ENCODE measurements around the gene MED12. TPM values are rescaled to one million over a fixed set of nuclear protein-coding genes. Genes with fewer than 3 reads are reported as not detected.

MED12 gene
- total RNA-seq, 1 experiment from 2014 or later, result 51.6 TPM

- H3K27me3 ChIP-seq (replicated peaks; ENCODE audit: insufficient read depth, low read depth, low read length, poor library complexity), result no peaks in the 10 kb centered on the region
- no peaks in the 10 kb centered on the region for H3K9me3 ChIP-seq (ENCODE audit: low read depth, low read length, poor library complexity, severe bottlenecking)
- H3K36me3 ChIP-seq (ENCODE audit: insufficient read depth, low read length, poor library complexity, severe bottlenecking), result no peaks in the 10 kb centered on the region
- TF ChIP-seq CTCF (conservative IDR thresholded peaks at IDR 0.05; ENCODE audit: low read depth, low read length), result no peak
- no peak for TF ChIP-seq EZH2 (IDR thresholded peaks at IDR 0.05; ENCODE audit: borderline replicate concordance, low read depth, low read length, poor library complexity, severe bottlenecking)
- BruUV-seq (replicated peaks), result no TSS peak
- ChIA-PET CTCF (no interaction called here), POLR2A (ENCODE audit: low non-redundant PET) (no interaction called here)
- H3K27ac ChIP-seq (ENCODE audit: low read depth, low read length, poor library complexity, severe bottlenecking), result no peak overlapping the region
- no peaks in the 10 kb centered on the region for H3K4me1 ChIP-seq (ENCODE audit: insufficient read depth, low read length, poor library complexity, severe bottlenecking)
- H3K4me3 ChIP-seq (ENCODE audit: low read depth, low read length, poor library complexity, severe bottlenecking), result no peak overlapping the region
- intact Hi-C loops (cut with micrococcal nuclease; ENCODE audit: unreplicated experiment), result no loop called here
- no peak for DNase-seq (ENCODE audit: low spot score)
Measured at GRCh38 chrX:71170660-71171059, 52.3 kb downstream of the MED12 start.

- BruUV-seq (replicated peaks), result no TSS peak
- TF ChIP-seq EZH2 (IDR thresholded peaks at IDR 0.05; ENCODE audit: borderline replicate concordance, low read depth, low read length, poor library complexity, severe bottlenecking) (no peak), CTCF (conservative IDR thresholded peaks at IDR 0.05; ENCODE audit: low read depth, low read length) (no peak)
- intact Hi-C loops (cut with micrococcal nuclease; ENCODE audit: unreplicated experiment), result no loop called here
- ChIA-PET POLR2A (ENCODE audit: low non-redundant PET) (no interaction called here), CTCF (no interaction called here)
- Histone ChIP-seq H3K9me3 (ENCODE audit: low read depth, low read length, poor library complexity, severe bottlenecking) (no peaks in the 10 kb centered on the region), H3K27me3 (replicated peaks; ENCODE audit: insufficient read depth, low read depth, low read length, poor library complexity) (no peaks in the 10 kb centered on the region), H3K4me3 (ENCODE audit: low read depth, low read length, poor library complexity, severe bottlenecking) (no peak overlapping the region), H3K27ac (ENCODE audit: low read depth, low read length, poor library complexity, severe bottlenecking) (no peak overlapping the region), H3K4me1 (ENCODE audit: insufficient read depth, low read length, poor library complexity, severe bottlenecking) (no peaks in the 10 kb centered on the region), H3K36me3 (ENCODE audit: insufficient read depth, low read length, poor library complexity, severe bottlenecking) (no peaks in the 10 kb centered on the region)
- DNase-seq (ENCODE audit: low spot score), result no peak
Measured at GRCh38 chrX:71171110-71171801, 52.9 kb downstream of the MED12 start.

GRCh38 chrX:71173440-71173839 is 55.0 kb downstream of the MED12 start:
- no peak overlapping the region for H3K4me3 ChIP-seq (ENCODE audit: low read depth, low read length, poor library complexity, severe bottlenecking)
- ChIA-PET POLR2A (ENCODE audit: low non-redundant PET) (no interaction called here), CTCF (no interaction called here)
- H3K36me3 ChIP-seq (ENCODE audit: insufficient read depth, low read length, poor library complexity, severe bottlenecking), result no peaks in the 10 kb centered on the region
- H3K27ac ChIP-seq (ENCODE audit: low read depth, low read length, poor library complexity, severe bottlenecking), result no peak overlapping the region
- H3K9me3 ChIP-seq (ENCODE audit: low read depth, low read length, poor library complexity, severe bottlenecking), result no peaks in the 10 kb centered on the region
- H3K4me1 ChIP-seq (ENCODE audit: insufficient read depth, low read length, poor library complexity, severe bottlenecking), result no peaks in the 10 kb centered on the region
- no TSS peak for BruUV-seq (replicated peaks)
- intact Hi-C loops (cut with micrococcal nuclease; ENCODE audit: unreplicated experiment), result no loop called here
- no peak for DNase-seq (ENCODE audit: low spot score)
- TF ChIP-seq CTCF (conservative IDR thresholded peaks at IDR 0.05; ENCODE audit: low read depth, low read length) (no peak), EZH2 (IDR thresholded peaks at IDR 0.05; ENCODE audit: borderline replicate concordance, low read depth, low read length, poor library complexity, severe bottlenecking) (no peak)
- H3K27me3 ChIP-seq (replicated peaks; ENCODE audit: insufficient read depth, low read depth, low read length, poor library complexity), result no peaks in the 10 kb centered on the region

Measured in A673 (cell line).